Measurements from ENCODE around the gene PLAAT4.

GRCh38 chr11:63532117-63532516 is 4.5 kb upstream of the PLAAT4 start:
- no peak for TF ChIP-seq SIRT6 (IDR thresholded peaks at IDR 0.05; ENCODE audit: low read length)
- no peak for TF ChIP-seq TAF1 (IDR thresholded peaks at IDR 0.05; ENCODE audit: low read depth, low read length)
- no peak for TF ChIP-seq CBX5 (IDR thresholded peaks at IDR 0.05; ENCODE audit: low read depth, low read length)
- no peak for TF ChIP-seq SIX5 (IDR thresholded peaks at IDR 0.05; ENCODE audit: low read depth, low read length)
- no peak for TF ChIP-seq CTCF (IDR thresholded peaks at IDR 0.05; ENCODE audit: control extremely low read depth in 1 of 3, insufficient read depth in 1 of 3, low read depth in 1 of 3, low read length in 3 of 3)
- TF ChIP-seq MAFK (IDR thresholded peaks at IDR 0.05; ENCODE audit: low read depth, low read length) = no peak
- no peak for TF ChIP-seq SRF (IDR thresholded peaks at IDR 0.05; ENCODE audit: low read depth, low read length)
- TF ChIP-seq RXRA (IDR thresholded peaks at IDR 0.05; ENCODE audit: insufficient read depth, low read depth, low read length) = no peak
- TF ChIP-seq HDAC6 (IDR thresholded peaks at IDR 0.05; ENCODE audit: low read depth, low read length) = no peak
- no peak for TF ChIP-seq POLR2AphosphoS5 (IDR thresholded peaks at IDR 0.05; ENCODE audit: low read depth, low read length)

Data from H1 (cell line).